ENCODE results near the gene LIG1. TPM values are rescaled to one million over a fixed set of nuclear protein-coding genes. Genes with fewer than 3 reads are reported as not detected.
"Not testable (repeated sequence)": the region's sequence is repeated elsewhere in the genome, so short reads cannot be mapped to it uniquely, and the experiment has no call there.

Gene LIG1
- total RNA-seq, 4 donors from 2014 or later, result 17.7 to 33.3 (median 26.7) TPM

DNA sequence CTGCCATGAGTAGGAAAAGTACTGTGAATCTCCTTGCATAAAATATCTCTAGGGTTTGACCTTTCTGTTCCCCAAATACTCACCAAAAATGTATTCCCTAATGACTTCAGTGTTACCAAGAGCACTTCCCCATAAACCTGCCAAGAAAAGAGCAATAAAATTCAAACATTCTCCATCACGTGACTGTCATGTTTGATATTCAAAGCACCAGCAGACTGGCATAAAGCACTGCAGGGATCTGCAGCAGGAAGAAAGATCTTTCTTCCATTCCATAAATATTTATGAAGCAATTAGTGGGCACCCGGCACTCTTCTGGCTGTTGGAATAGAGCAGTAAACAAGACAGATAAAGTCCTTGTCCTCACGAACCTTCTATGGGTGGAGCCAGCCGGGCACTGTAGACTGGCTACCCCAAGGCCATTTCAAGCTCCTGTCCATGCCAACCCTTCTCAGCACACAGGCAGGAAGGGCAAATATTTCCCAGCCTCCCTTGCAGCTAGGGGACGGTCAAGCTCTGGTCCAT lies 79.8 kb downstream of the LIG1 start:
- TF ChIP-seq, protein P1, sequence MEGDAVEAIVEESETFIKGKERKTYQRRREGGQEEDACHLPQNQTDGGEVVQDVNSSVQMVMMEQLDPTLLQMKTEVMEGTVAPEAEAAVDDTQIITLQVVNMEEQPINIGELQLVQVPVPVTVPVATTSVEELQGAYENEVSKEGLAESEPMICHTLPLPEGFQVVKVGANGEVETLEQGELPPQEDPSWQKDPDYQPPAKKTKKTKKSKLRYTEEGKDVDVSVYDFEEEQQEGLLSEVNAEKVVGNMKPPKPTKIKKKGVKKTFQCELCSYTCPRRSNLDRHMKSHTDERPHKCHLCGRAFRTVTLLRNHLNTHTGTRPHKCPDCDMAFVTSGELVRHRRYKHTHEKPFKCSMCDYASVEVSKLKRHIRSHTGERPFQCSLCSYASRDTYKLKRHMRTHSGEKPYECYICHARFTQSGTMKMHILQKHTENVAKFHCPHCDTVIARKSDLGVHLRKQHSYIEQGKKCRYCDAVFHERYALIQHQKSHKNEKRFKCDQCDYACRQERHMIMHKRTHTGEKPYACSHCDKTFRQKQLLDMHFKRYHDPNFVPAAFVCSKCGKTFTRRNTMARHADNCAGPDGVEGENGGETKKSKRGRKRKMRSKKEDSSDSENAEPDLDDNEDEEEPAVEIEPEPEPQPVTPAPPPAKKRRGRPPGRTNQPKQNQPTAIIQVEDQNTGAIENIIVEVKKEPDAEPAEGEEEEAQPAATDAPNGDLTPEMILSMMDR (IDR thresholded peaks at IDR 0.05), result no peak
- TF ChIP-seq POLR2A (IDR thresholded peaks at IDR 0.05), result no peak
- 69 to 83% methylated on average over 4 to 5 of the region's 5 CpGs for WGBS, 2 donors
- no peak overlapping the region for H3K4me3 ChIP-seq (replicated peaks in 1 of 3)
- H3K27ac ChIP-seq, result no peak overlapping the region
- H3K9me3 ChIP-seq, result no peaks in the 10 kb centered on the region
- no peaks in the 10 kb centered on the region for H3K27me3 ChIP-seq
- H3K36me3 ChIP-seq, result peaks cover 0 to 9% of the 10 kb centered on the region in 2 donors
- intact Hi-C loops (cut with DNase I), result no loop called here
- no peak for DNase-seq
- no peaks in the 10 kb centered on the region for H3K4me1 ChIP-seq

DNA sequence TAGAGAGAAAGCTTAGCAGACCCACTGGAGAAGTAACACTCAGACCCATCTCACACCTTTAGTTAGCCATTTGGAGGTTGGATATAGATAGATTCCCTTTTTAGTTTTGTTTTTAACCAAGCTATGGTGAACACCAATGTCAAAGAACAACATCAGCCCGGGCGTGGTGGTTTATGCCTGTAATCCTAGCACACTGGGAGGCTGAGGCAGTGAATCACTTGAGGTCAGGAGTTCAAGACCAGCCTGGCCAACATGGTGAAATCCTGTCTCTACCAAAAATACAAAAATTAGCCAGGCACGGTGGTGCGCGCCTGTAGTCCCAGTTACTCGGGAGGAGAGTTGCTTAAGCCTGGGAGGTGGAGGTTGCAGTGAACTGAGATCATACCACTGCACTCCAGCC lies 81.2 kb downstream of the LIG1 start:
- intact Hi-C loops (cut with DNase I); H3K4me3 ChIP-seq (replicated peaks in 1 of 3); H3K9me3 ChIP-seq; H3K4me1 ChIP-seq; H3K27me3 ChIP-seq; H3K27ac ChIP-seq; H3K36me3 ChIP-seq; DNase-seq: not testable (repeated sequence)
- WGBS, 2 donors, result 97% methylated on average over 6 of the region's 6 CpGs

- intact Hi-C loops (cut with DNase I), result no loop called here
- no peak for TF ChIP-seq POLR2A (IDR thresholded peaks at IDR 0.05)
- TF ChIP-seq, protein P1 (IDR thresholded peaks at IDR 0.05), result no peak
These were observed 84.0 kb downstream of the LIG1 start for GRCh38 chr19:48085904-48086864.

GRCh38 chr19:48085076-48085475 lies 85.1 kb downstream of the LIG1 start:
- no peaks in the 10 kb centered on the region for H3K36me3 ChIP-seq
- H3K27me3 ChIP-seq, result no peaks in the 10 kb centered on the region
- no peak overlapping the region for H3K27ac ChIP-seq
- intact Hi-C loops (cut with DNase I), result no loop called here
- 62 to 78% methylated on average over 3 of the region's 3 CpGs for WGBS, 2 donors
- H3K4me3 ChIP-seq (replicated peaks in 1 of 3), result no peak overlapping the region
- DNase-seq, result no peak
- H3K4me1 ChIP-seq, result no peaks in the 10 kb centered on the region
- TF ChIP-seq, protein P1 (IDR thresholded peaks at IDR 0.05), result no peak
- no peak for TF ChIP-seq POLR2A (IDR thresholded peaks at IDR 0.05)
- H3K9me3 ChIP-seq, result no peaks in the 10 kb centered on the region

More at GRCh38 chr19:48085904-48086864, 84.0 kb downstream of the LIG1 start:
- no peaks in the 10 kb centered on the region for H3K27me3 ChIP-seq
- no peak overlapping the region for H3K27ac ChIP-seq
- DNase-seq, result no peak
- no peaks in the 10 kb centered on the region for H3K4me1 ChIP-seq
- no peaks in the 10 kb centered on the region for H3K36me3 ChIP-seq
- 79 to 88% methylated on average over 5 to 7 of the region's 7 CpGs for WGBS, 2 donors
- no peak overlapping the region for H3K4me3 ChIP-seq (replicated peaks in 1 of 3)
- no peaks in the 10 kb centered on the region for H3K9me3 ChIP-seq

DNA sequence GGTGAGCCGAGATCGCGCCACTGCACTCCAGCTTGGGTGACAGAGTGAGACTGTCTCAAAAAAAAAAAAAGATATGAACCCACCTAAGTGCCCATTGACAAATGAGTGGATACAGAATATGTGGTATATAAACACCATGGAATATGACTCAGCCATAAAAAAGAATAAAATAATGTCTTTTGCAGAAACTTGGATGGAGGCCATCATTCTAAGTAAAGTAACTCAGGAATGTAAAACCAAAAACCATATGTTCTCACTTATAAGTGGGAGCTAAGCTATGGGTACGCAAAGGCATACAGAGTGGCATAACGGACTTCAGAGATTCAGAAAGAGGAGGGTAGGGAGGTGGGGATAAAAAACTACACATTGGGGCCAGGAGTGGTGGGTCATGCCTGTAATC lies 89.0 kb downstream of the LIG1 start:
- Histone ChIP-seq H3K4me1 (no peaks in the 10 kb centered on the region), H3K36me3 (peaks cover 0 to 2% of the 10 kb centered on the region in 2 donors), H3K9me3 (no peaks in the 10 kb centered on the region), H3K27me3 (no peaks in the 10 kb centered on the region), H3K4me3 (replicated peaks in 1 of 3) (no peak overlapping the region), H3K27ac (no peak overlapping the region)
- no peak for DNase-seq
- intact Hi-C loops (cut with DNase I), result no loop called here
- TF ChIP-seq, protein P1 (IDR thresholded peaks at IDR 0.05), result no peak
- no peak for TF ChIP-seq POLR2A (IDR thresholded peaks at IDR 0.05)
- WGBS, 2 donors, result 91 to 95% methylated on average over 5 of the region's 5 CpGs

GRCh38 chr19:48070177-48070769 lies 99.9 kb downstream of the LIG1 start:
- intact Hi-C loops (cut with DNase I); H3K36me3 ChIP-seq: not testable (repeated sequence)
- WGBS, 2 donors, result 95 to 97% methylated on average over 3 of the region's 3 CpGs

More at GRCh38 chr19:48070177-48070769, 99.9 kb downstream of the LIG1 start:
- H3K27ac ChIP-seq; H3K4me1 ChIP-seq; DNase-seq; H3K27me3 ChIP-seq; H3K9me3 ChIP-seq; H3K4me3 ChIP-seq (replicated peaks in 1 of 3): not testable (repeated sequence)
